Smooth muscle cell (in vitro differentiated cells): ENCODE data around the gene PCBP3. TPM values are rescaled to one million over a fixed set of nuclear protein-coding genes. Genes with fewer than 3 reads are reported as not detected.

Experiments used
- DNase-seq: peaks from one replicate; lab custom pipeline; 2025; ENCODE audit not compliant: unreplicated experiment; lab: John Stamatoyannopoulos, UW
- H2AFZ ChIP-seq: fragments of 200-600 bp; sonication (generic); 2 replicates; pipeline ENCODE4 v1.6.0; 2016; ENCODE audit warnings: antibody characterized with exemption, low read depth, mild to moderate bottlenecking
- H3F3A ChIP-seq: fragments of 200-600 bp; sonication (generic); 2 replicates; pipeline ENCODE4 v1.6.0; 2017; ENCODE audit warnings: antibody characterized with exemption, low read depth
- H3K27ac ChIP-seq: fragments of 200-600 bp; sonication (generic); 2 replicates; pipeline ENCODE4 v1.5.1; 2016; ENCODE audit warnings: low read depth, mild to moderate bottlenecking
- H3K27me3 ChIP-seq: fragments of 200-600 bp; sonication (generic); 2 replicates; pipeline ENCODE4 v1.6.1; 2016; ENCODE audit warnings: low read depth, mild to moderate bottlenecking
- H3K36me3 ChIP-seq: fragments of 200-600 bp; sonication (generic); 2 replicates; pipeline ENCODE4 v1.5.1; 2016; ENCODE audit warnings: low read depth
- H3K4me1 ChIP-seq: fragments of 200-600 bp; sonication (generic); 2 replicates; pipeline ENCODE4 v1.5.1; 2016; ENCODE audit warnings: low read depth
- H3K4me2 ChIP-seq: fragments of 200-600 bp; sonication (generic); 2 replicates; pipeline ENCODE4 v1.6.0; 2016; ENCODE audit warnings: mild to moderate bottlenecking
- H3K4me3 ChIP-seq: fragments of 200-600 bp; sonication (generic); 2 replicates; pipeline ENCODE4 v1.5.1; 2016; ENCODE audit warnings: mild to moderate bottlenecking
- H3K79me2 ChIP-seq: fragments of 200-600 bp; sonication (generic); 2 replicates; pipeline ENCODE4 v1.6.0; 2016; ENCODE audit warnings: low read depth, mild to moderate bottlenecking
- H3K9ac ChIP-seq: fragments of 200-600 bp; sonication (generic); 2 replicates; pipeline ENCODE4 v1.6.0; 2016; ENCODE audit warnings: low read depth
- H3K9me3 ChIP-seq: fragments of 200-600 bp; sonication (generic); replicated peaks from 2 replicates; pipeline ENCODE4 v1.5.1; 2016; ENCODE audit warnings: low read depth
- H4K20me1 ChIP-seq: fragments of 200-600 bp; sonication (generic); 2 replicates; pipeline ENCODE4 v1.6.0; 2016; ENCODE audit warnings: low read depth
- WGBS: methylation state at CpG from one replicate; pipeline ENCODE4 v1.1.7; 2016; ENCODE audit warnings: low lambda C conversion rate; 5-methylcytosine and 5-hydroxymethylcytosine counted together
- polyA plus RNA-seq: library from polyadenylated mRNA; unstranded; fragments of >200 nt; fragmentation: Nextera tagmentation; extraction: Ambion mirVana; gene quantifications from 2 replicates; pipeline ENCODE4 v1.2.1, GENCODE V29; 2016
- total RNA-seq: library from RNA; depleted of rRNA; stranded (reverse); fragments of >200 nt; gene quantifications from 2 replicates; pipeline ENCODE4 v1.2.3, GENCODE V29; 2014
- TF ChIP-seq, protein P1 (sequence below): fragments of 200-600 bp; sonication (generic); IDR thresholded peaks from 2 replicates; pipeline ENCODE4 v1.5.1; 2017; ENCODE audit warnings: borderline replicate concordance, mild to moderate bottlenecking, antibody characterized with exemption; ENCODE audit not compliant: insufficient read depth, poor library complexity, severe bottlenecking

PCBP3 gene
- total and polyA plus RNA-seq, 2 experiments from 2014 or later = 8.9 to 23.1 TPM

DNA sequence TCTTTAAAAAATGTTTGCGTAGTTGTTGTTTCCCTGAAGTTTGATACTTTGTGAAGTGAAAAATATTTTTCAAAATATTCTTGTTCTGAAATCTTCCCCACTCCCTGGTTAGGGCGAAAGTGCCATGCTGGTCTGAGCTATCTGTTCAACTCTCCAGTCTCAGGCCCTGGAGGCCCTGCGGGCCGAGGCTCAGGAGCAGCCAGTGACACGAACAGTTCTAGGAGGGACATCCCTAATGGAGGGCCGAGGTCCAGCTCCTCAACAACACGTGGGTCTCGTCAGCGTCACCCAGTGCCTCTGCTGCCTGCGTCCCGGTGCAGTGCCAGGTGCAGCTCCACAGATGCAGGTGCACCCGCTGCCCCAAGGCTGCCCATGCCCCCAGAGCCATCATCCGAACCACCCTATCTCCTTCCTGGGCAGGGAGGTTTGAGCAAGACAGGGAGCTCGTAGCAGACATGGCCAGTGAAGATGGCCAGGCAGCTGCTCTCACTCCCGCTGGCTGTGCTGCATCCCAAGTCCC, 268.3 kb downstream of the PCBP3 start:
- no peaks in the 10 kb centered on the region for H4K20me1 ChIP-seq
- no peak overlapping the region for H2AFZ ChIP-seq
- WGBS = 93% methylated on average over 15 of the region's 15 CpGs
- H3F3A ChIP-seq = no peaks in the 10 kb centered on the region
- no peak overlapping the region for H3K27ac ChIP-seq
- H3K36me3 ChIP-seq = no peaks in the 10 kb centered on the region
- H3K4me1 ChIP-seq = no peaks in the 10 kb centered on the region
- no peak overlapping the region for H3K4me3 ChIP-seq
- TF ChIP-seq, protein P1, sequence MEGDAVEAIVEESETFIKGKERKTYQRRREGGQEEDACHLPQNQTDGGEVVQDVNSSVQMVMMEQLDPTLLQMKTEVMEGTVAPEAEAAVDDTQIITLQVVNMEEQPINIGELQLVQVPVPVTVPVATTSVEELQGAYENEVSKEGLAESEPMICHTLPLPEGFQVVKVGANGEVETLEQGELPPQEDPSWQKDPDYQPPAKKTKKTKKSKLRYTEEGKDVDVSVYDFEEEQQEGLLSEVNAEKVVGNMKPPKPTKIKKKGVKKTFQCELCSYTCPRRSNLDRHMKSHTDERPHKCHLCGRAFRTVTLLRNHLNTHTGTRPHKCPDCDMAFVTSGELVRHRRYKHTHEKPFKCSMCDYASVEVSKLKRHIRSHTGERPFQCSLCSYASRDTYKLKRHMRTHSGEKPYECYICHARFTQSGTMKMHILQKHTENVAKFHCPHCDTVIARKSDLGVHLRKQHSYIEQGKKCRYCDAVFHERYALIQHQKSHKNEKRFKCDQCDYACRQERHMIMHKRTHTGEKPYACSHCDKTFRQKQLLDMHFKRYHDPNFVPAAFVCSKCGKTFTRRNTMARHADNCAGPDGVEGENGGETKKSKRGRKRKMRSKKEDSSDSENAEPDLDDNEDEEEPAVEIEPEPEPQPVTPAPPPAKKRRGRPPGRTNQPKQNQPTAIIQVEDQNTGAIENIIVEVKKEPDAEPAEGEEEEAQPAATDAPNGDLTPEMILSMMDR = no peak
- H3K4me2 ChIP-seq = no peak overlapping the region
- H3K9ac ChIP-seq = no peak overlapping the region
- H3K79me2 ChIP-seq = no peaks in the 10 kb centered on the region
- H3K9me3 ChIP-seq = no peaks in the 10 kb centered on the region
- DNase-seq = no peak
- H3K27me3 ChIP-seq = no peaks in the 10 kb centered on the region

DNA sequence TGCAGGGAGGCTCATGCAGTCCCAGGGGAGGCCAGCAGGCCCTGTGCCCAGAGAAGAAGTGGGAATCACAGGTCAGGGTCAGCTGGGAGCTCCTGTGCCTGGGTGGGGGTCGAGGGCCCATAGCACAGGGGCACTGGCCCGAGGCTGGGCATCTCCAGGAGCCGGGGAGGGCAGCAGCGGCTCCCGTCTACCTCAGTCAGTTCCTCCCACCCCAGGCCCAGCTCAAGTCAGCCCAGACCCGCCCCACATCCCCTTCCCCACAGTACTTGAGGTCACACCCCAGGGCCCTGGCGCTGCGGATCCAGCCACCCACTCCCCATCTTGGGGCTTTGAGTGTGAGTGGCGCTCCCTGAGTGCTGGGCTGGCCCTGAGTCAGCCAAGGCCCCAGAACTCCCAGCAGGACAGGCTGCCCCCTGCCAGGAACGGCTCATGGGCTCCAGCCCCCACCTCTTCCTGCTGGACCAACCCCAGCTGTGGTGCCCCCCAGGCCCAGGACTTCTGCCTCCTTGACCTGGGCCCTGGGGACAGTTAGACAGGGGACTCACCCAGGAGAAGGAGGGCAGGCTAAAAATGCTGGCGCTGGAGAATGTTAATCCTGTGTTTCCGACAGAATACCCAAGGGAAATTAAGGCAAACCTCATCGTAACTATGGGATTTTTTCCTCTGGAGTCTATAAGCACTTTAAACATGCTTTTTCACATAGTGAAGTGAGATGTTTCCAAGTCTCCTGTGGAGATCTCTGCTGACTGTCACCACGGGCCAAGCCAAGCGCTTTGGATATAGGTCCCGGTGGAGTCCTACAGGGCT, 269.3 kb downstream of the PCBP3 start:
- H3K27me3 ChIP-seq = no peaks in the 10 kb centered on the region
- TF ChIP-seq, protein P1 = no peak
- DNase-seq = no peak
- no peak overlapping the region for H3K4me2 ChIP-seq
- WGBS = 90% methylated on average over 16 of the region's 16 CpGs
- H4K20me1 ChIP-seq = no peaks in the 10 kb centered on the region
- no peak overlapping the region for H3K27ac ChIP-seq
- no peak overlapping the region for H2AFZ ChIP-seq
- no peaks in the 10 kb centered on the region for H3K79me2 ChIP-seq
- no peaks in the 10 kb centered on the region for H3K36me3 ChIP-seq
- H3K4me3 ChIP-seq = no peak overlapping the region
- H3F3A ChIP-seq = no peaks in the 10 kb centered on the region
- no peaks in the 10 kb centered on the region for H3K9me3 ChIP-seq
- no peak overlapping the region for H3K9ac ChIP-seq
- no peaks in the 10 kb centered on the region for H3K4me1 ChIP-seq

DNA sequence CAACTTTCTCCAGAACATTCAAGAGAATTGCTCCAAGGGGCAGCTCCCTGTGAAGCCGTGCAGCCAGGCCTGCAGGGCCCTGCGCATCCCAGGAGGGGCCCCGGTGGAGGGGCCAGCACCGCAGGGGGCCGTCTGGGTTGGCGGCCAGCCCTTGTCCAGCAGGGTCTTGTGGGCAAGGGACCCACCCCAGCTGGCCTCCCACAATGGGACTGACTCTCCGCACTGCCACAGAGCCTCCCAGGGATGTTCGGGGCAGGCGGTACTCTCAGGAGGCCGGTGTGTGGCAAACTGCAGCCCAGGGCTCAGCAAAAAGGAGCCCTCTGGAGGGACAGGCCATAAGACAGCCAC, 269.9 kb downstream of the PCBP3 start:
- TF ChIP-seq, protein P1 = no peak
- 96% methylated on average over 10 of the region's 10 CpGs for WGBS
- Histone ChIP-seq H3K36me3 (no peaks in the 10 kb centered on the region), H3K27ac (no peak overlapping the region), H3K9ac (no peak overlapping the region), H3K79me2 (no peaks in the 10 kb centered on the region), H4K20me1 (no peaks in the 10 kb centered on the region), H3K27me3 (no peaks in the 10 kb centered on the region), H3K9me3 (no peaks in the 10 kb centered on the region), H3K4me3 (no peak overlapping the region), H3K4me2 (no peak overlapping the region), H3K4me1 (no peaks in the 10 kb centered on the region), H3F3A (no peaks in the 10 kb centered on the region), H2AFZ (no peak overlapping the region)
- DNase-seq = no peak

DNA sequence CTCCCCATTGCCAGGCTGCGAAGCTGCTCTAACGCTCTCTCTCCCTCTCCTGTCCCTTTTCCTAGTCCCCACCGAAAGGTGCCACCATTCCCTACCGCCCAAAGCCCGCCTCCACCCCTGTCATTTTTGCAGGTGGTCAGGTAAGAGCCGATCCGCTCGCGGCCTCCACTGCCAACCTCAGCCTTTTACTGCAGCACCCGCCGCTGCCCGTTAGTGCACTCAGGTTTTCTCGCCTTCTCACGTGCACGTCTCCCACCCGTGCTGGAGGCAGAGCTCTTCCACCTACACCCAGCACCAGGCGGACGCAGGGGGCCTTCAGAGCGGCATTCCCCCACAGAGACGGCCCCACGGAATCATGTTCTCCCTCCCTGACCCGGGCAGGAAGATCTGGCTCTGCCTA, 270.4 kb downstream of the PCBP3 start:
- Histone ChIP-seq H3F3A (no peaks in the 10 kb centered on the region), H3K36me3 (no peaks in the 10 kb centered on the region), H3K79me2 (no peaks in the 10 kb centered on the region), H4K20me1 (no peaks in the 10 kb centered on the region), H3K27ac (no peak overlapping the region), H3K9me3 (no peaks in the 10 kb centered on the region), H3K27me3 (no peaks in the 10 kb centered on the region), H3K4me3 (no peak overlapping the region), H3K4me2 (no peak overlapping the region), H3K4me1 (no peaks in the 10 kb centered on the region), H3K9ac (no peak overlapping the region), H2AFZ (no peak overlapping the region)
- 97% methylated on average over 20 of the region's 22 CpGs for WGBS
- TF ChIP-seq, protein P1 = no peak
- DNase-seq = no peak
